Measurements from ENCODE around the gene GTSE1. TPM values are rescaled to one million over a fixed set of nuclear protein-coding genes. Genes with fewer than 3 reads are reported as not detected.

GTSE1 gene
- total RNA-seq, 1 experiment from 2014 or later = 46.1 TPM

DNA sequence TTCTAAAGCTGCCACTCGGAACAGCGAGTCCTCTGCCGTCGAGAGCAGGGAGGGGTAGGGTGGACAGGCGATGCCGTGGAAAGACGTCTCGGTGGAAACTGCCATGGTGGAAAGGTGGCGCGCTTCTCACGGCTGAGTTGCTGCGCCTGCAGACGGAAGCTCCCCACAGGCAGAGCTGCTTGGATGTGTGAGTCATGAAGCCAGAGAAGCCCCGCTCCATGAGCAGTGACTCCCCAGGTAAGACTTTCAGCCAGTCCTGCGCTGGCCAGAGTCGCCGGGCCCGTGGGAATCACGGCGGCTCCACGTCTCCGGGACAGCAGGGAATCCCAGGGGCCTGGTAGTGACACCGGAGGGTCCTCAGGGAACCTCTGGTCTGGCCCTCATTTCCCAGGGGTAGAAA lies 34.8 kb downstream of the GTSE1 start:
- ChIA-PET POLR2A (no interaction called here), CTCF (no interaction called here), RAD21 (ENCODE audit: low non-redundant PET in 1 of 2, low total read pairs in 2 of 2, uncharacterized antibody in 2 of 2, unreplicated experiment in 2 of 2) (interaction anchor here in 1 of 2 experiments (0.6 kb wide), 1 partner anchor 259 kb away, joined by 4 read pairs; no protein-coding TSS in a partner anchor)
- BruUV-seq (replicated peaks) = no TSS peak
- peaks cover 0 to 12% of the 10 kb centered on the region in 2 experiments; a peak in 3 of 4 replicates for H3K4me1 ChIP-seq (ENCODE audit: control insufficient read depth in 1 of 2, insufficient read depth in 2 of 2, low read length in 2 of 2)
- H3K79me2 ChIP-seq (ENCODE audit: insufficient read depth, low read length) = peaks cover 14% of the 10 kb centered on the region
- no peak overlapping the region for H2AFZ ChIP-seq (ENCODE audit: low read depth, low read length, poor library complexity, severe bottlenecking)
- H3K36me3 ChIP-seq (ENCODE audit: control insufficient read depth in 1 of 2, insufficient read depth in 2 of 2, low read length in 2 of 2) = peaks cover 28 to 29% of the 10 kb centered on the region in 2 experiments; a peak in 3 of 4 replicates
- no peaks in the 10 kb centered on the region for H3K9me3 ChIP-seq (ENCODE audit: control insufficient read depth in 1 of 2, insufficient read depth in 1 of 2, low read depth in 1 of 2, low read length in 2 of 2)
- no peak overlapping the region for H3K9ac ChIP-seq (ENCODE audit: low read length)
- no peak for DNase-seq (ENCODE audit: low read depth, low spot score)
- intact Hi-C loops (cut with micrococcal nuclease) = no loop called here
- H3K27ac ChIP-seq (ENCODE audit: low read depth, low read length) = no peak overlapping the region
- no peaks in the 10 kb centered on the region for H4K20me1 ChIP-seq (ENCODE audit: insufficient read depth)
- TF ChIP-seq EZH2 (IDR thresholded peaks at IDR 0.05) = no peak
- no peak for TF ChIP-seq JUND (IDR thresholded peaks at IDR 0.05)
- TF ChIP-seq ELF1 (IDR thresholded peaks at IDR 0.05; ENCODE audit: borderline replicate concordance, low read depth) = no peak
- TF ChIP-seq SIN3A (IDR thresholded peaks at IDR 0.05; ENCODE audit: low read depth) = no peak
- no peak for TF ChIP-seq ZNF274 (IDR thresholded peaks at IDR 0.05; ENCODE audit: low read depth, low read length)
- no peak overlapping the region for H3K4me2 ChIP-seq (ENCODE audit: low read length)
- no peak for ATAC-seq
- H3K27me3 ChIP-seq (ENCODE audit: insufficient read depth, low read length) = no peaks in the 10 kb centered on the region
- no peak overlapping the region for H3K4me3 ChIP-seq (replicated peaks in 1 of 2; ENCODE audit: low read depth in 1 of 2, low read length in 2 of 2)
- no peaks in the 10 kb centered on the region for H3K9me2 ChIP-seq (ENCODE audit: insufficient read depth)

- H4K20me1 ChIP-seq (ENCODE audit: insufficient read depth) = no peaks in the 10 kb centered on the region
- H3K79me2 ChIP-seq (ENCODE audit: insufficient read depth, low read length) = peaks cover 47% of the 10 kb centered on the region
- no peaks in the 10 kb centered on the region for H3K9me3 ChIP-seq (ENCODE audit: control insufficient read depth in 1 of 2, insufficient read depth in 1 of 2, low read depth in 1 of 2, low read length in 2 of 2)
- H3K36me3 ChIP-seq (ENCODE audit: control insufficient read depth in 1 of 2, insufficient read depth in 2 of 2, low read length in 2 of 2) = peaks cover 29 to 34% of the 10 kb centered on the region in 2 experiments; a peak in 3 of 4 replicates
- ChIA-PET POLR2A (interaction anchor here (2.5 kb wide), 1 partner anchor 9 kb away, joined by 6 read pairs; no protein-coding TSS in a partner anchor), CTCF (interaction anchor here (0.9 to 1.2 kb wide), 2 partner anchors 218 to 228 kb away, joined by 3 to 5 read pairs; no protein-coding TSS in a partner anchor), RAD21 (ENCODE audit: low non-redundant PET in 1 of 2, low total read pairs in 2 of 2, uncharacterized antibody in 2 of 2, unreplicated experiment in 2 of 2) (interaction anchor here in 1 of 2 experiments (0.6 kb wide), 1 partner anchor 228 kb away, joined by 3 read pairs; no protein-coding TSS in a partner anchor)
- no peak within 1 kb of the TSS for H2AFZ ChIP-seq (ENCODE audit: low read depth, low read length, poor library complexity, severe bottlenecking)
- intact Hi-C loops (cut with micrococcal nuclease) = no loop called here
- BruUV-seq (replicated peaks) = TSS peak; percentile 92
- H3K9me2 ChIP-seq (ENCODE audit: insufficient read depth) = no peaks in the 10 kb centered on the region
- H3K27me3 ChIP-seq (ENCODE audit: insufficient read depth, low read length) = no peaks in the 10 kb centered on the region
- H3K27ac ChIP-seq (ENCODE audit: low read depth, low read length) = peak within 1 kb of the TSS; percentile 72
- DNase-seq (ENCODE audit: low read depth, low spot score) (peak; percentile 60), ATAC-seq (peak; percentile 94)
- H3K4me1 ChIP-seq (ENCODE audit: control insufficient read depth in 1 of 2, insufficient read depth in 2 of 2, low read length in 2 of 2) = peaks cover 6 to 21% of the 10 kb centered on the region in 2 experiments; a peak in 3 of 4 replicates
- H3K4me2 ChIP-seq (ENCODE audit: low read length) = peak within 1 kb of the TSS; percentile 87
- H3K9ac ChIP-seq (ENCODE audit: low read length) = peak within 1 kb of the TSS; percentile 85
- peak within 1 kb of the TSS; percentile 92 for H3K4me3 ChIP-seq (replicated peaks in 1 of 2; ENCODE audit: low read depth in 1 of 2, low read length in 2 of 2)
- peak; percentile 60; the same call in 1 of the 2 replicates for TF ChIP-seq SRF (IDR thresholded peaks at IDR 0.05; ENCODE audit: low read depth)
- TF ChIP-seq ZFX (IDR thresholded peaks at IDR 0.05) = peak; percentile 97
- TF ChIP-seq SIN3A (IDR thresholded peaks at IDR 0.05; ENCODE audit: low read depth) = peak; percentile 72
- TF ChIP-seq ELF1 (IDR thresholded peaks at IDR 0.05; ENCODE audit: borderline replicate concordance, low read depth) = peak; percentile 73
- TF ChIP-seq CBX3 (IDR thresholded peaks at IDR 0.05; ENCODE audit: low read depth) = peak; percentile 81; the same call in 1 of the 2 replicates
- TF ChIP-seq ZBTB33 (IDR thresholded peaks at IDR 0.05; ENCODE audit: extremely low read depth, insufficient replicate concordance, low read length) = peak; percentile 56
- TF ChIP-seq EZH2 (IDR thresholded peaks at IDR 0.05) = no peak
- TF ChIP-seq CEBPB (IDR thresholded peaks at IDR 0.05; ENCODE audit: low read depth) = no peak
- TF ChIP-seq, protein P1, sequence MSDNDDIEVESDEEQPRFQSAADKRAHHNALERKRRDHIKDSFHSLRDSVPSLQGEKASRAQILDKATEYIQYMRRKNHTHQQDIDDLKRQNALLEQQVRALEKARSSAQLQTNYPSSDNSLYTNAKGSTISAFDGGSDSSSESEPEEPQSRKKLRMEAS (IDR thresholded peaks at IDR 0.05) = peak; percentile 83
- TF ChIP-seq FOSL1 (IDR thresholded peaks at IDR 0.05; ENCODE audit: low read depth) = no peak
- TF ChIP-seq ZNF274 (IDR thresholded peaks at IDR 0.05; ENCODE audit: low read depth, low read length) = no peak
- TF ChIP-seq YY1 (IDR thresholded peaks at IDR 0.05; ENCODE audit: extremely low read depth, insufficient replicate concordance, low read depth, low read length) = peak; percentile 70
- TF ChIP-seq POLR2AphosphoS5 (IDR thresholded peaks at IDR 0.05; ENCODE audit: low read depth, low read length) = peak; percentile 80
- TF ChIP-seq POLR2A (IDR thresholded peaks at IDR 0.05; ENCODE audit: borderline replicate concordance, extremely low read depth, insufficient read depth, insufficient read length) = peak; percentile 66
- no peak; the same call in 1 of the 2 replicates for TF ChIP-seq SP1 (IDR thresholded peaks at IDR 0.05; ENCODE audit: low read depth)
- TF ChIP-seq EGR1 (IDR thresholded peaks at IDR 0.05; ENCODE audit: low read depth) = no peak
These were observed 38.8 kb downstream of the GTSE1 start, which contains the start of gene TRMU for GRCh38 chr22:46335201-46336118. Gene TRMU, plus strand, starts transcription at chr22:46335714. Its CDS starts 51 bp downstream, at chr22:46335765.
